ENCODE results near the gene SSR4. TPM values are rescaled to one million over a fixed set of nuclear protein-coding genes. Genes with fewer than 3 reads are reported as not detected.

SSR4 gene
- total and polyA plus RNA-seq, 2 of the 8 experiments (the other 6 are each of a cell fraction or from before 2014, with no cell fraction given), result 168 to 642 TPM

DNA sequence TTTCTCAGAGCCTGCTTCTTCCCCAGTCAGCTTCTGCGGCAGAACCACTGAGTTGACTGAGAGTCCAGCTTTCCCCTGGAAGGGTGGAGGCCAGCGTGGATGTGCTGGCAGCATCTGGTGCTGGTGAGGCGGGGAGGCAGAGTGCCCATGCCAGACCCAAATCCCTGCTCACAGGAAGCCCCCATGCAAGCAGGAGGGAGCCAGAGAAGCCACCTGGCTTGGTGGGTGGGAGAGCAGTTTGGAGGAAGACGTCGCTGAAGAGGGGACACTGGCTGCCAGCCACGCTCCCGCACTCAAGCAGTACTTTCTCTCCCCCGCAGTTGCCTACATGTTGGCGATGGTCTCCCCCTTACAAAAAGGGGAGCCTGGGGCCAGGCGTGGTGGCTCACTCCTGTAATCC, 29.9 kb downstream of the SSR4 start:
- DNase-seq (ENCODE audit: low read depth in 1 of 2, low spot score in 2 of 2) (no peak), FAIRE-seq (no peak)
- H2AFZ ChIP-seq (ENCODE audit: low read length), result no peak overlapping the region
- no peak overlapping the region for H3K4ac ChIP-seq (replicated peaks; ENCODE audit: insufficient read length, low read depth, low read length)
- H3K9ac ChIP-seq (replicated peaks in 1 of 4; ENCODE audit: extremely low read depth in 1 of 4, low read depth in 3 of 4, low read length in 3 of 4), result no peak overlapping the region
- no peak overlapping the region for H3K23ac ChIP-seq (ENCODE audit: insufficient read length)
- no peak overlapping the region; the same call in 1 of the 2 replicates for H3K27ac ChIP-seq (ENCODE audit: low read depth, low read length)
- peak overlapping the region; percentile 71; the same call in 1 of the 2 replicates for H3K18ac ChIP-seq (ENCODE audit: extremely low read depth, low read length)
- no peaks in the 10 kb centered on the region; the same call in 1 of the 2 replicates for H3K79me1 ChIP-seq (ENCODE audit: low read depth, low read length)
- no peak overlapping the region for H2AK5ac ChIP-seq (ENCODE audit: low read depth, low read length)
- peaks cover 6 to 27% (median 18%) of the 10 kb centered on the region in 4 experiments for H3K4me1 ChIP-seq (replicated peaks in 1 of 4; ENCODE audit: control insufficient read depth in 3 of 4, insufficient read depth in 4 of 4, low read length in 3 of 4)
- 0 out of 2 replicates have a peak overlapping the region, but pooled peaks have one; percentile 39 for H2BK12ac ChIP-seq (ENCODE audit: low read depth, low read length)
- peak overlapping the region in 1 of 2 experiments; percentile 15; a peak in 1 of 4 replicates for H3K4me2 ChIP-seq (ENCODE audit: insufficient read depth in 1 of 2, low read depth in 2 of 2, low read length in 2 of 2)
- no peak overlapping the region for H2BK20ac ChIP-seq (ENCODE audit: low read length)
- H4K91ac ChIP-seq (replicated peaks; ENCODE audit: insufficient read length, low read length), result peak overlapping the region; percentile 74
- POLR2A ChIA-PET (ENCODE audit: partially characterized antibody), result interaction anchor here (2.1 kb wide), 1 partner anchor 13 kb away, joined by 5 read pairs; no protein-coding TSS in a partner anchor
- H3K27me3 ChIP-seq (replicated peaks in 1 of 4; ENCODE audit: control insufficient read depth in 3 of 4, extremely low read depth in 1 of 4, insufficient read depth in 3 of 4, low read length in 3 of 4), result no peaks in the 10 kb centered on the region; a peak in 2 of 7 replicates
- H3K9me3 ChIP-seq (ENCODE audit: insufficient read depth in 2 of 2, low read depth in 1 of 2, low read length in 1 of 2), result no peaks in the 10 kb centered on the region
- no peak for TF ChIP-seq FOSL1 (IDR thresholded peaks at IDR 0.05; ENCODE audit: insufficient read depth, low read depth, low read length)
- no peak for TF ChIP-seq SIRT6 (IDR thresholded peaks at IDR 0.05; ENCODE audit: low read length)
- no peak for TF ChIP-seq BACH1 (IDR thresholded peaks at IDR 0.05; ENCODE audit: low read length)
- TF ChIP-seq USF2 (IDR thresholded peaks at IDR 0.05; ENCODE audit: low read length), result no peak
- H2BK120ac ChIP-seq (replicated peaks; ENCODE audit: low read depth, low read length), result no peak overlapping the region
- no peak overlapping the region for H3K4me3 ChIP-seq (ENCODE audit: extremely low read depth in 1 of 4, insufficient read depth in 2 of 4, low read depth in 3 of 4, low read length in 4 of 4)
- no peak overlapping the region for H2BK15ac ChIP-seq (ENCODE audit: low read length)
- H4K20me1 ChIP-seq (replicated peaks in 1 of 2; ENCODE audit: control insufficient read depth in 1 of 2, insufficient read depth in 2 of 2, low read length in 2 of 2), result peaks cover 0 to 2% of the 10 kb centered on the region in 2 experiments
- no peaks in the 10 kb centered on the region for H3K23me2 ChIP-seq (ENCODE audit: low read depth, low read length)
- H4K8ac ChIP-seq (ENCODE audit: extremely low read depth, insufficient read depth, low read length), result peak overlapping the region; percentile 51; the same call in 1 of the 2 replicates
- H3K36me3 ChIP-seq (ENCODE audit: control insufficient read depth in 2 of 4, insufficient read depth in 4 of 4, low read length in 3 of 4), result no peaks in the 10 kb centered on the region; a peak in 1 of 8 replicates
- peaks cover 26 to 85% of the 10 kb centered on the region in 2 experiments for H3K79me2 ChIP-seq (ENCODE audit: control insufficient read depth in 1 of 2, insufficient read depth in 2 of 2, low read length in 2 of 2)
- no peak overlapping the region for H3K14ac ChIP-seq (ENCODE audit: insufficient read length)
- H3K56ac ChIP-seq (replicated peaks; ENCODE audit: insufficient read length, low read depth, low read length), result no peak overlapping the region
- no peak overlapping the region for H4K5ac ChIP-seq (ENCODE audit: insufficient read length, low read depth, low read length)
- WGBS, 2 experiments (ENCODE audit: extremely low coverage in 1 of 2, insufficient coverage in 1 of 2, insufficient read length in 1 of 2, insufficient replicate concordance in 2 of 2, low coverage in 1 of 2, low lambda C conversion rate in 2 of 2, missing lambda C conversion rate in 1 of 2), result 83% methylated on average over 5 of the region's 10 CpGs; no CpG with 5 or more reads in 1 of the 2 experiments
- H2BK5ac ChIP-seq (ENCODE audit: low read depth, low read length), result peak overlapping the region; percentile 71; the same call in 1 of the 2 replicates
- CTCF ChIA-PET (ENCODE audit: partially characterized antibody), result no interaction called here

All from H1 (cell line).